K562 (cell line): ENCODE measurements around the gene RHNO1. TPM values are rescaled to one million over a fixed set of nuclear protein-coding genes. Genes with fewer than 3 reads are reported as not detected.
A peak's percentile ranks its signal among the peaks of the same experiment; 100 is the strongest.

Experiments
- CREB1 ChIP-seq, 2 experiments: sonication (generic) in 1 of 2; formaldehyde crosslinking in 1 of 2; IDR thresholded peaks; 2 replicates each; pipeline versions ENCODE4 v1.6.1 to v1.8.0; 2012 to 2022; ENCODE audit warnings: inconsistent platforms in 1 of 2, mild to moderate bottlenecking in 1 of 2, missing genetic modification reagents in 1 of 2, moderate library complexity in 1 of 2
- DMBX1 ChIP-seq: fragments of 250-450 bp; sonication (Bioruptor Pico); IDR thresholded peaks from 2 replicates; pipeline ENCODE4 v1.8.0; 2022; ENCODE audit warnings: inconsistent platforms, mild to moderate bottlenecking, moderate library complexity, borderline replicate concordance
- EP400 ChIP-seq: fragments of 450-650 bp; IDR thresholded peaks from 2 replicates; pipeline ENCODE4 v1.6.1; 2017; ENCODE audit warnings: antibody characterized with exemption, mild to moderate bottlenecking, moderate library complexity
- FOS ChIP-seq: IDR thresholded peaks from 3 replicates; pipeline ENCODE4 v1.6.1; 2011; ENCODE audit not compliant: insufficient read length; ENCODE audit errors: extremely low read depth
- HIVEP1 ChIP-seq: fragments of 250-450 bp; sonication (Bioruptor Pico); IDR thresholded peaks from 2 replicates; pipeline ENCODE4 v1.4.0; 2020; ENCODE audit warnings: mild to moderate bottlenecking
- PHF20 ChIP-seq: fragments of 450-650 bp; IDR thresholded peaks from 2 replicates; pipeline ENCODE4 v1.6.1; 2018; ENCODE audit not compliant: partially characterized antibody
- SP2 ChIP-seq: IDR thresholded peaks from 2 replicates; pipeline ENCODE4 v1.6.1; 2011; ENCODE audit warnings: mild to moderate bottlenecking, low read depth, low read length, moderate library complexity; ENCODE audit not compliant: poor library complexity, severe bottlenecking; ENCODE audit errors: extremely low read depth
- ZNF184 ChIP-seq: sonication (generic); formaldehyde crosslinking; IDR thresholded peaks from 2 replicates; pipeline ENCODE4 v1.5.0; 2020; ENCODE audit warnings: missing genetic modification reagents
- polyA plus RNA-seq, 8 experiments: library from polyadenylated mRNA; depleted of rRNA in 4 of 8; stranded (reverse) in 5 of 8; unstranded in 3 of 8; fragments of >200 nt; fragmentation: Nextera tagmentation in 2 of 8; fragmentation: Illumina TruSeq in 1 of 8; extraction: Ambion mirVana in 2 of 8; extraction: Trizol in 1 of 8; gene quantifications; 2 replicates each; pipeline versions ENCODE4 v1.2.1 to v1.2.3, GENCODE V29; 2011 to 2014; ENCODE audit warnings: inconsistent platforms in 1 of 8, missing spikeins in 1 of 8
- total RNA-seq, 7 experiments: library from RNA; depleted of rRNA in 6 of 7; stranded (reverse); fragments of >200 nt in 6 of 7; fragmentation: Illumina TruSeq in 2 of 7; extraction: Trizol in 2 of 7; gene quantifications; 2 replicates each; pipeline versions ENCODE4 v1.2.1 to v1.2.3, GENCODE V29; 2011 to 2021; ENCODE audit warnings: low replicate concordance in 1 of 7
- TF ChIP-seq, protein P1 (sequence below), 2 experiments: fragments of 150-350 bp in 1 of 2; IDR thresholded peaks; 2 replicates each; pipeline ENCODE4 v1.6.1; 2012 to 2016; ENCODE audit warnings: low read depth in 2 of 2, low read length in 2 of 2, mild to moderate bottlenecking in 1 of 2, moderate library complexity in 1 of 2
- TF ChIP-seq, protein P2 (sequence below), 2 experiments: fragments of 450-650 bp in 1 of 2; sonication (generic) in 1 of 2; formaldehyde crosslinking in 1 of 2; IDR thresholded peaks; 2 replicates each; pipeline versions ENCODE4 v1.7.1 to v1.9.0; 2016 to 2022; ENCODE audit warnings: inconsistent platforms in 1 of 2, mild to moderate bottlenecking in 1 of 2, missing genetic modification reagents in 1 of 2

RHNO1 gene
- total and polyA plus RNA-seq, 9 of the 15 experiments (the other 6 are each of a cell fraction or from before 2014, with no cell fraction given): 20.8 to 62.7 (median 28.8) TPM

DNA sequence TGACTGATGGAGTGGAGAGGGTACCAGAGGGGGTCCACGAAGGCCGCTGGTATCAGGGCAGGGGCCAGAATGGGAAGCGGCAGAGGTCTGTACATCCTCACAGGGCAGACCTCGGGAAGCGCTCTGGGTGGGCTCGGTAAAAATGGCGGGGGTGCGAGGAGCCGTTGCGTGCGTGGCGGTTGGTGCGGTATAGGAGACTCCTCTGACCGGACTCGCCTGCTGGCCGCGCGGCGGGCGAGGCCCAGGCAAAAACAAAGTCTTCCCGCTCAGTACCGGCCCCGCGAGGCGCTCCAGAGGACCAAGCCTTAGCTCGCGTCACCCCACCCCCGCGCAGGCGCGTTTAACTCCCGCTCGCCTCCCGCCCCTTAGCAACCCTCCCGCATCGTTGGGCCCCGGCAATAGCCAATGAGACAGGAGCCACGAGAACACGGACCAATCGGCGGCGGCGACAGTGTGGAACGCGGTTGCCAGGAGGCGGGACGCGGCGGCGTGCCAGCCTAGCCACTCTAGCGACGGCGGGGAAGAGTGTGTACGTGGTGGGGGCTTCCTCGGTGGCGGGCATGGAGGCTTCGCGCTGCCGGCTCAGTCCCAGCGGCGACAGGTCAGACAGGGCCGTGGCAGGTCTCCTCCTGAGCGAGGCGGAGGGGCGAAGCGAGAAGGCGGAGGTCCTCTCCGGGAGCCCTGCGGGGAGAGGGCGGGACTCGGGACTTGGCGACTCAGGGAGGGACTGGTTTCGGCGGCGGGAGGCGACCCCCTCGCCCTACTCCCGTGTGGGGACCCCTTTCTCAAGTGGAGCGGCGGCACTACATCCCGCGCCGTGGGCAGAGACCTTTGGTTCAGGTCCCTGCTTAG lies 13.6 kb downstream of the RHNO1 start, which contains the start of gene TULP3 (continued):
- TF ChIP-seq, protein P1, sequence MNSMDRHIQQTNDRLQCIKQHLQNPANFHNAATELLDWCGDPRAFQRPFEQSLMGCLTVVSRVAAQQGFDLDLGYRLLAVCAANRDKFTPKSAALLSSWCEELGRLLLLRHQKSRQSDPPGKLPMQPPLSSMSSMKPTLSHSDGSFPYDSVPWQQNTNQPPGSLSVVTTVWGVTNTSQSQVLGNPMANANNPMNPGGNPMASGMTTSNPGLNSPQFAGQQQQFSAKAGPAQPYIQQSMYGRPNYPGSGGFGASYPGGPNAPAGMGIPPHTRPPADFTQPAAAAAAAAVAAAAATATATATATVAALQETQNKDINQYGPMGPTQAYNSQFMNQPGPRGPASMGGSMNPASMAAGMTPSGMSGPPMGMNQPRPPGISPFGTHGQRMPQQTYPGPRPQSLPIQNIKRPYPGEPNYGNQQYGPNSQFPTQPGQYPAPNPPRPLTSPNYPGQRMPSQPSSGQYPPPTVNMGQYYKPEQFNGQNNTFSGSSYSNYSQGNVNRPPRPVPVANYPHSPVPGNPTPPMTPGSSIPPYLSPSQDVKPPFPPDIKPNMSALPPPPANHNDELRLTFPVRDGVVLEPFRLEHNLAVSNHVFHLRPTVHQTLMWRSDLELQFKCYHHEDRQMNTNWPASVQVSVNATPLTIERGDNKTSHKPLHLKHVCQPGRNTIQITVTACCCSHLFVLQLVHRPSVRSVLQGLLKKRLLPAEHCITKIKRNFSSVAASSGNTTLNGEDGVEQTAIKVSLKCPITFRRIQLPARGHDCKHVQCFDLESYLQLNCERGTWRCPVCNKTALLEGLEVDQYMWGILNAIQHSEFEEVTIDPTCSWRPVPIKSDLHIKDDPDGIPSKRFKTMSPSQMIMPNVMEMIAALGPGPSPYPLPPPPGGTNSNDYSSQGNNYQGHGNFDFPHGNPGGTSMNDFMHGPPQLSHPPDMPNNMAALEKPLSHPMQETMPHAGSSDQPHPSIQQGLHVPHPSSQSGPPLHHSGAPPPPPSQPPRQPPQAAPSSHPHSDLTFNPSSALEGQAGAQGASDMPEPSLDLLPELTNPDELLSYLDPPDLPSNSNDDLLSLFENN (IDR thresholded peaks at IDR 0.05; ENCODE audit: low read depth in 2 of 2, low read length in 2 of 2): 0 out of 4 replicates have a peak, but pooled peaks of 1 of the 2 experiments have one; percentile 7
- TF ChIP-seq ZNF184 (no peak), EP400 (peak; percentile 64; the same call in 1 of the 2 replicates), PHF20 (peak; percentile 33), FOS (peak; percentile 89), HIVEP1 (CRISPR knock-in tag) (no peak), SP2 (peak; percentile 59), CREB1 (IDR thresholded peaks at IDR 0.05) (peak; percentile 41; the same call in 1 of the 2 replicates), CREB1 (CRISPR knock-in tag; IDR thresholded peaks at IDR 0.05) (peak; percentile 68), DMBX1 (CRISPR knock-in tag) (no peak)
- TF ChIP-seq, protein P2, sequence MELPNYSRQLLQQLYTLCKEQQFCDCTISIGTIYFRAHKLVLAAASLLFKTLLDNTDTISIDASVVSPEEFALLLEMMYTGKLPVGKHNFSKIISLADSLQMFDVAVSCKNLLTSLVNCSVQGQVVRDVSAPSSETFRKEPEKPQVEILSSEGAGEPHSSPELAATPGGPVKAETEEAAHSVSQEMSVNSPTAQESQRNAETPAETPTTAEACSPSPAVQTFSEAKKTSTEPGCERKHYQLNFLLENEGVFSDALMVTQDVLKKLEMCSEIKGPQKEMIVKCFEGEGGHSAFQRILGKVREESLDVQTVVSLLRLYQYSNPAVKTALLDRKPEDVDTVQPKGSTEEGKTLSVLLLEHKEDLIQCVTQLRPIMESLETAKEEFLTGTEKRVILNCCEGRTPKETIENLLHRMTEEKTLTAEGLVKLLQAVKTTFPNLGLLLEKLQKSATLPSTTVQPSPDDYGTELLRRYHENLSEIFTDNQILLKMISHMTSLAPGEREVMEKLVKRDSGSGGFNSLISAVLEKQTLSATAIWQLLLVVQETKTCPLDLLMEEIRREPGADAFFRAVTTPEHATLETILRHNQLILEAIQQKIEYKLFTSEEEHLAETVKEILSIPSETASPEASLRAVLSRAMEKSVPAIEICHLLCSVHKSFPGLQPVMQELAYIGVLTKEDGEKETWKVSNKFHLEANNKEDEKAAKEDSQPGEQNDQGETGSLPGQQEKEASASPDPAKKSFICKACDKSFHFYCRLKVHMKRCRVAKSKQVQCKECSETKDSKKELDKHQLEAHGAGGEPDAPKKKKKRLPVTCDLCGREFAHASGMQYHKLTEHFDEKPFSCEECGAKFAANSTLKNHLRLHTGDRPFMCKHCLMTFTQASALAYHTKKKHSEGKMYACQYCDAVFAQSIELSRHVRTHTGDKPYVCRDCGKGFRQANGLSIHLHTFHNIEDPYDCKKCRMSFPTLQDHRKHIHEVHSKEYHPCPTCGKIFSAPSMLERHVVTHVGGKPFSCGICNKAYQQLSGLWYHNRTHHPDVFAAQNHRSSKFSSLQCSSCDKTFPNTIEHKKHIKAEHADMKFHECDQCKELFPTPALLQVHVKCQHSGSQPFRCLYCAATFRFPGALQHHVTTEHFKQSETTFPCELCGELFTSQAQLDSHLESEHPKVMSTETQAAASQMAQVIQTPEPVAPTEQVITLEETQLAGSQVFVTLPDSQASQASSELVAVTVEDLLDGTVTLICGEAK (IDR thresholded peaks at IDR 0.05): peak; percentile 7; the same call in 1 of the 2 replicates
- TF ChIP-seq, protein P2 (CRISPR knock-in tag; IDR thresholded peaks at IDR 0.05): no peak
